Head of caudate nucleus (tissue), 42 donors: Measurements from ENCODE around the gene MYMX.

Experiments used
- DNase-seq, 42 donors: peaks; one replicate each; pipeline versions ENCODE4 v3.0.0 to v3.0.0-alpha.2; 2020 to 2021; ENCODE audit warnings: mixed read lengths in 7 of 42
- intact Hi-C: fragments of 100-400 bp; cut with DNase I; formaldehyde crosslinking; loops from one replicate; pipeline ENCODE4 v1.15.0; 2022

Gene MYMX

GRCh38 chr6:44255871-44256774, 39.4 kb downstream of the MYMX start:
- DNase-seq, result no peak
- intact Hi-C loops, result no loop called here

GRCh38 chr6:44256775-44257024, 40.0 kb downstream of the MYMX start:
- intact Hi-C loops, result no loop called here
- no peak for DNase-seq

GRCh38 chr6:44257025-44257752, 40.5 kb downstream of the MYMX start, which contains the start of gene SLC35B2:
Gene SLC35B2 (minus strand): TSS chr6:44257528. CDS start chr6:44257410, 118 bp downstream.
- intact Hi-C loops, result no loop called here

GRCh38 chr6:44257753-44258324, 41.1 kb downstream of the MYMX start:
- intact Hi-C loops, result no loop called here
- DNase-seq, result no peak

More at GRCh38 chr6:44257025-44257752, 40.5 kb downstream of the MYMX start, which contains the start of gene SLC35B2:
- peak; percentile 76 to 96 (median 91) for DNase-seq

GRCh38 chr6:44258325-44258863, 41.7 kb downstream of the MYMX start:
- intact Hi-C loops, result no loop called here
- DNase-seq, result no peak

GRCh38 chr6:44258921-44259320, 42.2 kb downstream of the MYMX start:
- intact Hi-C loops, result no loop called here
- DNase-seq, result no peak

- no peak for DNase-seq
- intact Hi-C loops, result no loop called here
Observed at GRCh38 chr6:44260011-44260410, 43.3 kb downstream of the MYMX start.

- intact Hi-C loops, result no loop called here
- DNase-seq, result no peak
Observed at GRCh38 chr6:44260451-44261297, 43.9 kb downstream of the MYMX start.

GRCh38 chr6:44261581-44261980, 44.9 kb downstream of the MYMX start:
- DNase-seq, result no peak
- intact Hi-C loops, result no loop called here

GRCh38 chr6:44262467-44263353, 46.0 kb downstream of the MYMX start:
- intact Hi-C loops, result no loop called here
- no peak for DNase-seq

GRCh38 chr6:44263354-44264100, 46.8 kb downstream of the MYMX start:
- DNase-seq, result no peak
- intact Hi-C loops, result no loop called here

- intact Hi-C loops, result loop anchor here (5.0 kb wide), 2 partner anchors 48 to 73 kb away; partner anchors contain the start of gene AARS2
- DNase-seq, result peak in 9 of 42 donors; percentile 25 to 54 (median 39)
Observed at GRCh38 chr6:44264154-44265006, 47.7 kb downstream of the MYMX start.

- intact Hi-C loops, result loop anchor here (5.0 kb wide), 2 partner anchors 47 to 72 kb away; partner anchors contain the start of gene AARS2
Observed at GRCh38 chr6:44265007-44265721, 48.4 kb downstream of the MYMX start, which contains the start of gene NFKBIE. Gene NFKBIE (minus strand): TSS chr6:44265551. CDS start chr6:44265346, 205 bp downstream.

GRCh38 chr6:44265722-44266233, 49.1 kb downstream of the MYMX start:
- no peak for DNase-seq
- intact Hi-C loops, result loop anchor here (5.0 kb wide), 2 partner anchors 47 to 72 kb away; partner anchors contain the start of gene AARS2

More at GRCh38 chr6:44265007-44265721, 48.4 kb downstream of the MYMX start, which contains the start of gene NFKBIE:
- peak; percentile 84 to 98 (median 94) for DNase-seq

- DNase-seq, result no peak
- intact Hi-C loops, result loop anchor here (5.0 kb wide), 2 partner anchors 46 to 71 kb away; partner anchors contain the start of gene AARS2
Observed at GRCh38 chr6:44266347-44266746, 49.6 kb downstream of the MYMX start.
